GM23338 (cell line): ENCODE data around the gene SNAPC1. TPM values are rescaled to one million over a fixed set of nuclear protein-coding genes. Genes with fewer than 3 reads are reported as not detected.
A peak's percentile ranks its signal among the peaks of the same experiment; 100 is the strongest.

Experiments used
- ATAC-seq: fragments of 200-7000 bp; cut with Tn5 transposase; 3 replicates; pipeline ENCODE4 v1.9.1; 2020
- DNase-seq: peaks from one replicate; pipeline ENCODE4 v3.0.0-alpha.2; 2015; ENCODE audit warnings: low spot score
- H2AFZ ChIP-seq: fragments of 200-600 bp; sonication (generic); 2 replicates; pipeline ENCODE4 v1.8.0; 2016; ENCODE audit warnings: antibody characterized with exemption, mild to moderate bottlenecking, moderate library complexity
- H3F3A ChIP-seq: fragments of 200-600 bp; sonication (generic); replicated peaks from 2 replicates; pipeline ENCODE4 v1.8.0; 2017; ENCODE audit warnings: antibody characterized with exemption, mixed run types, low read depth
- H3K27ac ChIP-seq: fragments of 200-600 bp; sonication (generic); 2 replicates; pipeline ENCODE4 v1.6.1; 2016; ENCODE audit warnings: low read depth
- H3K27me3 ChIP-seq: fragments of 200-600 bp; sonication (generic); 2 replicates; pipeline ENCODE4 v1.8.0; 2016; ENCODE audit warnings: mild to moderate bottlenecking, mixed run types, moderate library complexity; ENCODE audit not compliant: insufficient read depth
- H3K36me3 ChIP-seq: fragments of 200-600 bp; sonication (generic); 2 replicates; pipeline ENCODE4 v1.8.0; 2016; ENCODE audit warnings: mild to moderate bottlenecking; ENCODE audit not compliant: insufficient read depth
- H3K4me1 ChIP-seq: fragments of 200-600 bp; sonication (generic); 2 replicates; pipeline ENCODE4 v1.8.0; 2016; ENCODE audit warnings: mild to moderate bottlenecking, moderate library complexity; ENCODE audit not compliant: insufficient read depth
- H3K4me2 ChIP-seq: fragments of 200-600 bp; sonication (generic); 2 replicates; pipeline ENCODE4 v1.7.1; 2017; ENCODE audit warnings: mixed run types
- H3K4me3 ChIP-seq: fragments of 200-600 bp; sonication (generic); 2 replicates; pipeline ENCODE4 v1.6.1; 2016; ENCODE audit warnings: mixed run types
- H3K79me2 ChIP-seq: fragments of 200-600 bp; sonication (generic); replicated peaks from 2 replicates; pipeline ENCODE4 v1.8.0; 2017; ENCODE audit warnings: mild to moderate bottlenecking; ENCODE audit not compliant: insufficient read depth
- H3K9me2 ChIP-seq: fragments of 200-600 bp; sonication (generic); 2 replicates; pipeline ENCODE4 v1.8.0; 2017; ENCODE audit not compliant: insufficient read depth
- H4K20me1 ChIP-seq: fragments of 200-600 bp; sonication (generic); replicated peaks from 2 replicates; pipeline ENCODE4 v1.8.0; 2017; ENCODE audit warnings: mild to moderate bottlenecking; ENCODE audit not compliant: insufficient read depth
- H3K27ac Mint-ChIP-seq: 2 replicates; pipeline ENCODE4 v1.8.0; 2020; ENCODE audit warnings: inconsistent platforms, mild to moderate bottlenecking, moderate library complexity, mixed read lengths
- H3K27me3 Mint-ChIP-seq: 3 replicates; pipeline ENCODE4 v1.8.0; 2022; ENCODE audit warnings: low read depth, mild to moderate bottlenecking, moderate library complexity, mixed read lengths, inconsistent platforms; ENCODE audit not compliant: insufficient read depth, poor library complexity
- H3K36me3 Mint-ChIP-seq: 3 replicates; pipeline ENCODE4 v1.8.0; 2021; ENCODE audit warnings: low read depth, mild to moderate bottlenecking, inconsistent platforms, moderate library complexity, mixed read lengths
- H3K4me1 Mint-ChIP-seq: 3 replicates; pipeline ENCODE4 v1.8.0; 2020; ENCODE audit warnings: mild to moderate bottlenecking, inconsistent platforms, mixed read lengths
- H3K4me3 Mint-ChIP-seq: 3 replicates; pipeline ENCODE4 v1.8.0; 2021; ENCODE audit warnings: moderate library complexity, mild to moderate bottlenecking, inconsistent platforms, mixed read lengths
- H3K9me3 Mint-ChIP-seq: 3 replicates; pipeline ENCODE4 v1.8.0; 2020; ENCODE audit warnings: moderate library complexity, mild to moderate bottlenecking, inconsistent platforms, mixed read lengths
- CREB1 ChIP-seq: fragments of 250-450 bp; sonication (Bioruptor Pico); IDR thresholded peaks from 2 replicates; pipeline ENCODE4 v1.5.0; 2020; ENCODE audit warnings: low read depth, mild to moderate bottlenecking, moderate library complexity
- EZH2 ChIP-seq: fragments of 200-600 bp; sonication (generic); IDR thresholded peaks from one replicate; pipeline ENCODE4 v1.8.0; 2017; ENCODE audit warnings: antibody characterized with exemption, mild to moderate bottlenecking, low read depth; ENCODE audit not compliant: unreplicated experiment
- EZH2phosphoT487 ChIP-seq: fragments of 200-600 bp; sonication (generic); IDR thresholded peaks from one replicate; pipeline ENCODE4 v1.8.1; 2018; ENCODE audit warnings: antibody characterized with exemption; ENCODE audit not compliant: unreplicated experiment
- JUNB ChIP-seq: IDR thresholded peaks from one replicate; pipeline ENCODE4 v1.6.1; 2016; ENCODE audit warnings: antibody characterized with exemption; ENCODE audit not compliant: unreplicated experiment
- NANOG ChIP-seq: IDR thresholded peaks from 2 replicates; pipeline ENCODE4 v1.6.1; 2016; ENCODE audit warnings: antibody characterized with exemption, borderline replicate concordance
- STAT1 ChIP-seq: IDR thresholded peaks from one replicate; pipeline ENCODE4 v1.6.1; 2016; ENCODE audit warnings: antibody characterized with exemption; ENCODE audit not compliant: unreplicated experiment
- ZNF331 ChIP-seq: fragments of 250-450 bp; sonication (Bioruptor Pico); IDR thresholded peaks from 2 replicates; pipeline ENCODE4 v1.5.0; 2020; ENCODE audit warnings: low read depth, mild to moderate bottlenecking, moderate library complexity
- polyA plus RNA-seq: library from polyadenylated mRNA; unstranded; fragments of >200 nt; fragmentation: Nextera tagmentation; extraction: Ambion mirVana; gene quantifications from 2 replicates; pipeline ENCODE4 v1.2.1, GENCODE V29; 2016
- total RNA-seq: library from RNA; depleted of rRNA; stranded (reverse); fragments of >200 nt; shearing (Covaris generic); gene quantifications from 2 replicates; pipeline ENCODE4 v1.2.3, GENCODE V29; 2014
- TF ChIP-seq, protein P1 (sequence below): IDR thresholded peaks from one replicate; pipeline ENCODE4 v1.6.1; 2018; ENCODE audit warnings: antibody characterized with exemption; ENCODE audit not compliant: unreplicated experiment
- TF ChIP-seq, protein P2 (sequence below): fragments of 250-450 bp; sonication (Bioruptor Pico); IDR thresholded peaks from 2 replicates; pipeline ENCODE4 v1.5.0; 2020; ENCODE audit warnings: mild to moderate bottlenecking, moderate library complexity
- TF ChIP-seq, protein P3 (sequence below), 2 experiments: fragments of 200-600 bp in 1 of 2; sonication (generic) in 1 of 2; conservative IDR thresholded peaks; 2 replicates each; pipeline versions ENCODE4 v1.5.1 to v1.6.1; 2016 to 2017; ENCODE audit warnings: antibody characterized with exemption in 2 of 2, low read depth in 2 of 2, mild to moderate bottlenecking in 2 of 2, moderate library complexity in 1 of 2

The SNAPC1 gene
- total and polyA plus RNA-seq, 2 experiments from 2014 or later: 14.8 to 33.4 TPM

DNA sequence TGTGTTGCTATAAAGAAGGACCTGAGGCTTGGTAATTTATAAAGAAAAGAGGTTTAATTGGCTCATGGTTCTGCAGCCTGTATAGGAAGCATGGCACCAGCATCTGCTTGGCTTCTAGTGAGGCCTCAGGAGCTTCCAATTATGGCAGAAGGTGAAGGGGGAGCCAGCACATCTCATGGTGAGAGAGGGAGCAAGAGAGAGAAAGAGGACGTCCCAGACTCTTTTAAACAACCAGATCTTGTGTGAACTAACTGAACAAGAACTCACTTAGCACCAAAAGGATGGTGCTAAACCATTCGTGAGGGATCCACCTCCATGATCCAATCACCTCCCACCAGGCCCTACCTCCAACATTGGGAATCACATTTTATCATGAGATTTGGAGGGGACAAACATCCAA is 6.1 kb upstream of the SNAPC1 start:
- no peak overlapping the region for H3K27ac Mint-ChIP-seq
- no peaks in the 10 kb centered on the region for H3K36me3 Mint-ChIP-seq
- Histone ChIP-seq H3K79me2 (no peaks in the 10 kb centered on the region), H3K27me3 (no peaks in the 10 kb centered on the region), H3K36me3 (no peaks in the 10 kb centered on the region), H3K27ac (peak overlapping the region; percentile 96), H3F3A (no peaks in the 10 kb centered on the region), H3K4me2 (no peak overlapping the region), H3K4me3 (no peak overlapping the region), H3K4me1 (peaks cover 15% of the 10 kb centered on the region), H2AFZ (no peak overlapping the region), H3K9me2 (peaks cover 6% of the 10 kb centered on the region; the same call in 1 of the 2 replicates), H4K20me1 (no peaks in the 10 kb centered on the region)
- DNase-seq (no peak), ATAC-seq (no peak)
- peaks cover 10% of the 10 kb centered on the region for H3K27me3 Mint-ChIP-seq
- peaks cover 3% of the 10 kb centered on the region; the same call in 1 of the 3 replicates for H3K9me3 Mint-ChIP-seq
- TF ChIP-seq EZH2: no peak
- TF ChIP-seq STAT1: no peak
- TF ChIP-seq, protein P1, sequence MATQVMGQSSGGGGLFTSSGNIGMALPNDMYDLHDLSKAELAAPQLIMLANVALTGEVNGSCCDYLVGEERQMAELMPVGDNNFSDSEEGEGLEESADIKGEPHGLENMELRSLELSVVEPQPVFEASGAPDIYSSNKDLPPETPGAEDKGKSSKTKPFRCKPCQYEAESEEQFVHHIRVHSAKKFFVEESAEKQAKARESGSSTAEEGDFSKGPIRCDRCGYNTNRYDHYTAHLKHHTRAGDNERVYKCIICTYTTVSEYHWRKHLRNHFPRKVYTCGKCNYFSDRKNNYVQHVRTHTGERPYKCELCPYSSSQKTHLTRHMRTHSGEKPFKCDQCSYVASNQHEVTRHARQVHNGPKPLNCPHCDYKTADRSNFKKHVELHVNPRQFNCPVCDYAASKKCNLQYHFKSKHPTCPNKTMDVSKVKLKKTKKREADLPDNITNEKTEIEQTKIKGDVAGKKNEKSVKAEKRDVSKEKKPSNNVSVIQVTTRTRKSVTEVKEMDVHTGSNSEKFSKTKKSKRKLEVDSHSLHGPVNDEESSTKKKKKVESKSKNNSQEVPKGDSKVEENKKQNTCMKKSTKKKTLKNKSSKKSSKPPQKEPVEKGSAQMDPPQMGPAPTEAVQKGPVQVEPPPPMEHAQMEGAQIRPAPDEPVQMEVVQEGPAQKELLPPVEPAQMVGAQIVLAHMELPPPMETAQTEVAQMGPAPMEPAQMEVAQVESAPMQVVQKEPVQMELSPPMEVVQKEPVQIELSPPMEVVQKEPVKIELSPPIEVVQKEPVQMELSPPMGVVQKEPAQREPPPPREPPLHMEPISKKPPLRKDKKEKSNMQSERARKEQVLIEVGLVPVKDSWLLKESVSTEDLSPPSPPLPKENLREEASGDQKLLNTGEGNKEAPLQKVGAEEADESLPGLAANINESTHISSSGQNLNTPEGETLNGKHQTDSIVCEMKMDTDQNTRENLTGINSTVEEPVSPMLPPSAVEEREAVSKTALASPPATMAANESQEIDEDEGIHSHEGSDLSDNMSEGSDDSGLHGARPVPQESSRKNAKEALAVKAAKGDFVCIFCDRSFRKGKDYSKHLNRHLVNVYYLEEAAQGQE: no peak
- no peak for TF ChIP-seq NANOG
- peaks cover 34% of the 10 kb centered on the region for H3K4me1 Mint-ChIP-seq
- no peak overlapping the region for H3K4me3 Mint-ChIP-seq

DNA sequence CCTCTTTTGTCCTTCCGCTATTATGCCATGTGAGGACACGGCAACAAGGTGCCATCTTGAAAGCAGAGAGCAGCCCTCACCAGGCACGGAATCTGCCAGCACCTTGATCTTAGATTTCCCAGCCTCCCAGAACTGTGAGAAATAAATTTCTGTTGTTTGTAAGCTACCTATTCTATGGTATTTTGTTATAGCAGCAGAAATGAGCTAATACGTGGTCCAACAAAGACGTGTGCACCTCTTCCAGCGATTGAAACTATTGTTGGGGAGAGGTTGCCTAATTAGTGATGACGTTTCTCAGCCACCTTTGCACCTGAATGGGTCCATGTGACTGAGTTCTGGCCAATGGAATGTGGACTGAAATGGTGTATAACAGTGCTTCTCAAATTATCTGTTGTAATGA is 2.3 kb upstream of the SNAPC1 start:
- Histone ChIP-seq H3K27me3 (no peaks in the 10 kb centered on the region), H4K20me1 (no peaks in the 10 kb centered on the region), H3K79me2 (peaks cover 24% of the 10 kb centered on the region), H3K4me1 (peaks cover 11% of the 10 kb centered on the region), H3K4me3 (no peak overlapping the region), H3K27ac (no peak overlapping the region), H3K9me2 (peaks cover 6% of the 10 kb centered on the region; the same call in 1 of the 2 replicates), H3F3A (no peaks in the 10 kb centered on the region), H3K36me3 (no peaks in the 10 kb centered on the region), H3K4me2 (no peak overlapping the region), H2AFZ (no peak overlapping the region)
- ATAC-seq (no peak), DNase-seq (no peak)
- Mint-ChIP-seq H3K36me3 (peaks cover 6% of the 10 kb centered on the region; the same call in 2 of the 3 replicates), H3K27me3 (peaks cover 16% of the 10 kb centered on the region), H3K27ac (no peak overlapping the region), H3K9me3 (peaks cover 3% of the 10 kb centered on the region; the same call in 1 of the 3 replicates), H3K4me1 (peaks cover 28% of the 10 kb centered on the region), H3K4me3 (no peak overlapping the region)
- TF ChIP-seq, protein P2, sequence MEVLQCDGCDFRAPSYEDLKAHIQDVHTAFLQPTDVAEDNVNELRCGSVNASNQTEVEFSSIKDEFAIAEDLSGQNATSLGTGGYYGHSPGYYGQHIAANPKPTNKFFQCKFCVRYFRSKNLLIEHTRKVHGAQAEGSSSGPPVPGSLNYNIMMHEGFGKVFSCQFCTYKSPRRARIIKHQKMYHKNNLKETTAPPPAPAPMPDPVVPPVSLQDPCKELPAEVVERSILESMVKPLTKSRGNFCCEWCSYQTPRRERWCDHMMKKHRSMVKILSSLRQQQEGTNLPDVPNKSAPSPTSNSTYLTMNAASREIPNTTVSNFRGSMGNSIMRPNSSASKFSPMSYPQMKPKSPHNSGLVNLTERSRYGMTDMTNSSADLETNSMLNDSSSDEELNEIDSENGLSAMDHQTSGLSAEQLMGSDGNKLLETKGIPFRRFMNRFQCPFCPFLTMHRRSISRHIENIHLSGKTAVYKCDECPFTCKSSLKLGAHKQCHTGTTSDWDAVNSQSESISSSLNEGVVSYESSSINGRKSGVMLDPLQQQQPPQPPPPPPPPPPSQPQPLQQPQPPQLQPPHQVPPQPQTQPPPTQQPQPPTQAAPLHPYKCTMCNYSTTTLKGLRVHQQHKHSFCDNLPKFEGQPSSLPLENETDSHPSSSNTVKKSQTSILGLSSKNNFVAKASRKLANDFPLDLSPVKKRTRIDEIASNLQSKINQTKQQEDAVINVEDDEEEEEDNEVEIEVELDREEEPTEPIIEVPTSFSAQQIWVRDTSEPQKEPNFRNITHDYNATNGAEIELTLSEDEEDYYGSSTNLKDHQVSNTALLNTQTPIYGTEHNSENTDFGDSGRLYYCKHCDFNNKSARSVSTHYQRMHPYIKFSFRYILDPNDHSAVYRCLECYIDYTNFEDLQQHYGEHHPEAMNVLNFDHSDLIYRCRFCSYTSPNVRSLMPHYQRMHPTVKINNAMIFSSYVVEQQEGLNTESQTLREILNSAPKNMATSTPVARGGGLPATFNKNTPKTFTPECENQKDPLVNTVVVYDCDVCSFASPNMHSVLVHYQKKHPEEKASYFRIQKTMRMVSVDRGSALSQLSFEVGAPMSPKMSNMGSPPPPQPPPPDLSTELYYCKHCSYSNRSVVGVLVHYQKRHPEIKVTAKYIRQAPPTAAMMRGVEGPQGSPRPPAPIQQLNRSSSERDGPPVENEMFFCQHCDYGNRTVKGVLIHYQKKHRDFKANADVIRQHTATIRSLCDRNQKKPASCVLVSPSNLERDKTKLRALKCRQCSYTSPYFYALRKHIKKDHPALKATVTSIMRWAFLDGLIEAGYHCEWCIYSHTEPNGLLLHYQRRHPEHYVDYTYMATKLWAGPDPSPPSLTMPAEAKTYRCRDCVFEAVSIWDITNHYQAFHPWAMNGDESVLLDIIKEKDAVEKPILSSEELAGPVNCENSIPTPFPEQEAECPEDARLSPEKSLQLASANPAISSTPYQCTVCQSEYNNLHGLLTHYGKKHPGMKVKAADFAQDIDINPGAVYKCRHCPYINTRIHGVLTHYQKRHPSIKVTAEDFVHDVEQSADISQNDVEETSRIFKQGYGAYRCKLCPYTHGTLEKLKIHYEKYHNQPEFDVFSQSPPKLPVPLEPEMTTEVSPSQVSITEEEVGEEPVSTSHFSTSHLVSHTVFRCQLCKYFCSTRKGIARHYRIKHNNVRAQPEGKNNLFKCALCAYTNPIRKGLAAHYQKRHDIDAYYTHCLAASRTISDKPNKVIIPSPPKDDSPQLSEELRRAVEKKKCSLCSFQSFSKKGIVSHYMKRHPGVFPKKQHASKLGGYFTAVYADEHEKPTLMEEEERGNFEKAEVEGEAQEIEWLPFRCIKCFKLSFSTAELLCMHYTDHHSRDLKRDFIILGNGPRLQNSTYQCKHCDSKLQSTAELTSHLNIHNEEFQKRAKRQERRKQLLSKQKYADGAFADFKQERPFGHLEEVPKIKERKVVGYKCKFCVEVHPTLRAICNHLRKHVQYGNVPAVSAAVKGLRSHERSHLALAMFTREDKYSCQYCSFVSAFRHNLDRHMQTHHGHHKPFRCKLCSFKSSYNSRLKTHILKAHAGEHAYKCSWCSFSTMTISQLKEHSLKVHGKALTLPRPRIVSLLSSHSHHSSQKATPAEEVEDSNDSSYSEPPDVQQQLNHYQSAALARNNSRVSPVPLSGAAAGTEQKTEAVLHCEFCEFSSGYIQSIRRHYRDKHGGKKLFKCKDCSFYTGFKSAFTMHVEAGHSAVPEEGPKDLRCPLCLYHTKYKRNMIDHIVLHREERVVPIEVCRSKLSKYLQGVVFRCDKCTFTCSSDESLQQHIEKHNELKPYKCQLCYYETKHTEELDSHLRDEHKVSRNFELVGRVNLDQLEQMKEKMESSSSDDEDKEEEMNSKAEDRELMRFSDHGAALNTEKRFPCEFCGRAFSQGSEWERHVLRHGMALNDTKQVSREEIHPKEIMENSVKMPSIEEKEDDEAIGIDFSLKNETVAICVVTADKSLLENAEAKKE (CRISPR knock-in tag): no peak
- TF ChIP-seq JUNB: no peak
- no peak for TF ChIP-seq EZH2phosphoT487
- no peak for TF ChIP-seq STAT1
- no peak for TF ChIP-seq EZH2
- TF ChIP-seq CREB1 (CRISPR knock-in tag): no peak
- no peak for TF ChIP-seq ZNF331 (CRISPR knock-in tag)
- TF ChIP-seq NANOG: no peak
- TF ChIP-seq, protein P3, sequence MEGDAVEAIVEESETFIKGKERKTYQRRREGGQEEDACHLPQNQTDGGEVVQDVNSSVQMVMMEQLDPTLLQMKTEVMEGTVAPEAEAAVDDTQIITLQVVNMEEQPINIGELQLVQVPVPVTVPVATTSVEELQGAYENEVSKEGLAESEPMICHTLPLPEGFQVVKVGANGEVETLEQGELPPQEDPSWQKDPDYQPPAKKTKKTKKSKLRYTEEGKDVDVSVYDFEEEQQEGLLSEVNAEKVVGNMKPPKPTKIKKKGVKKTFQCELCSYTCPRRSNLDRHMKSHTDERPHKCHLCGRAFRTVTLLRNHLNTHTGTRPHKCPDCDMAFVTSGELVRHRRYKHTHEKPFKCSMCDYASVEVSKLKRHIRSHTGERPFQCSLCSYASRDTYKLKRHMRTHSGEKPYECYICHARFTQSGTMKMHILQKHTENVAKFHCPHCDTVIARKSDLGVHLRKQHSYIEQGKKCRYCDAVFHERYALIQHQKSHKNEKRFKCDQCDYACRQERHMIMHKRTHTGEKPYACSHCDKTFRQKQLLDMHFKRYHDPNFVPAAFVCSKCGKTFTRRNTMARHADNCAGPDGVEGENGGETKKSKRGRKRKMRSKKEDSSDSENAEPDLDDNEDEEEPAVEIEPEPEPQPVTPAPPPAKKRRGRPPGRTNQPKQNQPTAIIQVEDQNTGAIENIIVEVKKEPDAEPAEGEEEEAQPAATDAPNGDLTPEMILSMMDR (conservative IDR thresholded peaks at IDR 0.05; ENCODE audit: low read depth in 2 of 2): no peak
